ENCODE results near the gene GID8. TPM values are rescaled to one million over a fixed set of nuclear protein-coding genes. Genes with fewer than 3 reads are reported as not detected.

Gene GID8
- total and polyA plus RNA-seq, 4 donors, result 11.0 to 35.4 (median 23.7) TPM

- Histone ChIP-seq H3K9me3 (ENCODE audit: control insufficient read depth in 4 of 4, insufficient read depth in 3 of 4, low read length in 3 of 4) (no peaks in the 10 kb centered on the region), H3K4me3 (no peak overlapping the region), H3K36me3 (ENCODE audit: control insufficient read depth in 4 of 4, insufficient read depth in 4 of 4, low read length in 4 of 4) (peaks cover 0 to 2% (median 0%) of the 10 kb centered on the region in 4 donors), H3K27me3 (ENCODE audit: control insufficient read depth in 3 of 3, insufficient read depth in 3 of 3, low read length in 2 of 3) (no peaks in the 10 kb centered on the region), H3K27ac (ENCODE audit: low read depth in 1 of 2, low read length in 1 of 2) (no peak overlapping the region), H3K4me1 (ENCODE audit: control insufficient read depth in 5 of 5, insufficient read depth in 5 of 5, low read length in 5 of 5) (peaks cover 0 to 23% (median 20%) of the 10 kb centered on the region in 5 donors), H3K9ac (ENCODE audit: insufficient read depth in 1 of 2, low read length in 2 of 2) (no peak overlapping the region)
- no peak for ATAC-seq (ENCODE audit: insufficient read depth, low FRiP score)
- TF ChIP-seq CTCF (IDR thresholded peaks at IDR 0.05; ENCODE audit: control extremely low read depth, extremely low read depth), result no peak
- no peak for DNase-seq
- 67 to 70% methylated on average over 23 of the region's 23 CpGs for WGBS, 2 donors
Observed at GRCh38 chr20:62955519-62956386, 17.8 kb downstream of the GID8 start.

- 92 to 95% methylated on average over 25 of the region's 25 CpGs for WGBS, 2 donors
- Histone ChIP-seq H3K27me3 (ENCODE audit: control insufficient read depth in 3 of 3, insufficient read depth in 3 of 3, low read length in 2 of 3) (no peaks in the 10 kb centered on the region), H3K9me3 (ENCODE audit: control insufficient read depth in 4 of 4, insufficient read depth in 3 of 4, low read length in 3 of 4) (no peaks in the 10 kb centered on the region), H3K27ac (ENCODE audit: low read depth in 1 of 2, low read length in 1 of 2) (no peak overlapping the region), H3K36me3 (ENCODE audit: control insufficient read depth in 4 of 4, insufficient read depth in 4 of 4, low read length in 4 of 4) (peaks cover 0 to 2% (median 0%) of the 10 kb centered on the region in 4 donors), H3K4me1 (ENCODE audit: control insufficient read depth in 5 of 5, insufficient read depth in 5 of 5, low read length in 5 of 5) (peaks cover 0 to 23% (median 20%) of the 10 kb centered on the region in 5 donors), H3K4me3 (no peak overlapping the region), H3K9ac (ENCODE audit: insufficient read depth in 1 of 2, low read length in 2 of 2) (no peak overlapping the region)
- DNase-seq (no peak), ATAC-seq (ENCODE audit: insufficient read depth, low FRiP score) (no peak)
- TF ChIP-seq CTCF (IDR thresholded peaks at IDR 0.05; ENCODE audit: control extremely low read depth, extremely low read depth), result no peak
Observed at GRCh38 chr20:62956387-62957135, 18.6 kb downstream of the GID8 start.

DNA sequence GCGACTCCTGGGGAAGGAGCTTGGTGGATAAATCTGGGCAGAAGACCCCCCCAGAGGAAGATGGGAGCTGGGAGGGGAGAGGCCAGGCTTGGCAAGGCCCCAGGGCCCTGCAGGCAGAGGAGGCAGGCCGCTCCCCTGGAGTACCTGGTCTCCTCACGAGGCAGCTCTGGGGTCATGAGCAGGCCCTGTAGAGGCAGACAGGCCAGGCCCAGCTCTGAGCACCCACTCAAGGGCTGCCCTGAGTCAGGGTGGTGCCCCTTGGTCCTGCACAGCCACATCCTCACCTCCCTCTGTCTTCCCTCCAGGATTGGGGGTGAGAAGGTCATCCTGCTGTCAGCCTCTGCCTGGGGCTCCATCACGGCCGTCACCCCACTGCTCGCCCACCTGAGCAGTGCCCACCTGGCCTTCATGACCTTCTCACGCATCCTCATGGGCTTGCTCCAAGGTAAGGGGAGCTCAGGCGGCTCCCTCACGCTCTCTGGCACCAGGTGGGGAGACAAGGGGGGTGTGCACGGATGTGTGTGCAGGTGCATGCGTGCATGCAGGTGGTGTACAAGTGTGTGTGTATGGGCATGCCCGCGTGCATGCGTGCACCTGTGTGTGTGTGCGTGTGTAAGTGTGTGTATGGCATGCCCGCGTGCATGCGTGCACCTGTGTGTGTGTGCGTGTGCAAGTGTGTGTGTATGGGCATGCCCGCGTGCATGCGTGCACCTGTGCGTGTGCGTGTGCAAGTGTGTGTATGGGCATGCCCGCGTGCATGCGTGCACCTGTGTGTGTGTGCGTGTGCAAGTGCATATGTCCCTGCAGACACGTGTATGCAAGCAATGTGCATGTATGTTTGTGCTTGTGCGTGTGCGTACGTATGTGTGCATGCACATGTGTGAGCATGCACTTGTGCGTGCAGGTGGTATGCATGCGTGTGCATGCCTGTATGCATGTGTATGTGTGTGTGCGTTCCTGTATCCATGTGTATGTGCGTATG, 19.5 kb downstream of the GID8 start:
- Histone ChIP-seq H3K4me1 (ENCODE audit: control insufficient read depth in 5 of 5, insufficient read depth in 5 of 5, low read length in 5 of 5) (peaks cover 0 to 22% (median 16%) of the 10 kb centered on the region in 5 donors), H3K27me3 (ENCODE audit: control insufficient read depth in 3 of 3, insufficient read depth in 3 of 3, low read length in 2 of 3) (no peaks in the 10 kb centered on the region), H3K9ac (ENCODE audit: insufficient read depth in 1 of 2, low read length in 2 of 2) (no peak overlapping the region), H3K27ac (ENCODE audit: low read depth in 1 of 2, low read length in 1 of 2) (no peak overlapping the region), H3K36me3 (ENCODE audit: control insufficient read depth in 4 of 4, insufficient read depth in 4 of 4, low read length in 4 of 4) (peaks cover 0 to 2% (median 0%) of the 10 kb centered on the region in 4 donors), H3K4me3 (no peak overlapping the region), H3K9me3 (ENCODE audit: control insufficient read depth in 4 of 4, insufficient read depth in 3 of 4, low read length in 3 of 4) (no peaks in the 10 kb centered on the region)
- ATAC-seq (ENCODE audit: insufficient read depth, low FRiP score), result no peak
- 94 to 95% methylated on average over 36 of the region's 36 CpGs for WGBS, 2 donors
- no peak for TF ChIP-seq CTCF (IDR thresholded peaks at IDR 0.05; ENCODE audit: control extremely low read depth, extremely low read depth)
- DNase-seq, result no peak

Data from lung (tissue), 12 donors.